Smooth muscle cell (in vitro differentiated cells): ENCODE data around the gene TDRD12. TPM values are rescaled to one million over a fixed set of nuclear protein-coding genes. Genes with fewer than 3 reads are reported as not detected.

Experiments
- DNase-seq: peaks from one replicate; lab custom pipeline; 2025; ENCODE audit not compliant: unreplicated experiment; lab: John Stamatoyannopoulos, UW
- H2AFZ ChIP-seq: fragments of 200-600 bp; sonication (generic); 2 replicates; pipeline ENCODE4 v1.6.0; 2016; ENCODE audit warnings: antibody characterized with exemption, low read depth, mild to moderate bottlenecking
- H3F3A ChIP-seq: fragments of 200-600 bp; sonication (generic); 2 replicates; pipeline ENCODE4 v1.6.0; 2017; ENCODE audit warnings: antibody characterized with exemption, low read depth
- H3K27ac ChIP-seq: fragments of 200-600 bp; sonication (generic); 2 replicates; pipeline ENCODE4 v1.5.1; 2016; ENCODE audit warnings: low read depth, mild to moderate bottlenecking
- H3K27me3 ChIP-seq: fragments of 200-600 bp; sonication (generic); 2 replicates; pipeline ENCODE4 v1.6.1; 2016; ENCODE audit warnings: low read depth, mild to moderate bottlenecking
- H3K36me3 ChIP-seq: fragments of 200-600 bp; sonication (generic); 2 replicates; pipeline ENCODE4 v1.5.1; 2016; ENCODE audit warnings: low read depth
- H3K4me1 ChIP-seq: fragments of 200-600 bp; sonication (generic); 2 replicates; pipeline ENCODE4 v1.5.1; 2016; ENCODE audit warnings: low read depth
- H3K4me2 ChIP-seq: fragments of 200-600 bp; sonication (generic); 2 replicates; pipeline ENCODE4 v1.6.0; 2016; ENCODE audit warnings: mild to moderate bottlenecking
- H3K4me3 ChIP-seq: fragments of 200-600 bp; sonication (generic); 2 replicates; pipeline ENCODE4 v1.5.1; 2016; ENCODE audit warnings: mild to moderate bottlenecking
- H3K79me2 ChIP-seq: fragments of 200-600 bp; sonication (generic); 2 replicates; pipeline ENCODE4 v1.6.0; 2016; ENCODE audit warnings: low read depth, mild to moderate bottlenecking
- H3K9ac ChIP-seq: fragments of 200-600 bp; sonication (generic); 2 replicates; pipeline ENCODE4 v1.6.0; 2016; ENCODE audit warnings: low read depth
- H3K9me3 ChIP-seq: fragments of 200-600 bp; sonication (generic); replicated peaks from 2 replicates; pipeline ENCODE4 v1.5.1; 2016; ENCODE audit warnings: low read depth
- H4K20me1 ChIP-seq: fragments of 200-600 bp; sonication (generic); 2 replicates; pipeline ENCODE4 v1.6.0; 2016; ENCODE audit warnings: low read depth
- CTCF ChIP-seq: fragments of 200-600 bp; sonication (generic); IDR thresholded peaks from 2 replicates; pipeline ENCODE4 v1.5.1; 2017; ENCODE audit warnings: borderline replicate concordance, mild to moderate bottlenecking, antibody characterized with exemption; ENCODE audit not compliant: insufficient read depth, poor library complexity, severe bottlenecking
- WGBS: methylation state at CpG from one replicate; pipeline ENCODE4 v1.1.7; 2016; ENCODE audit warnings: low lambda C conversion rate; 5-methylcytosine and 5-hydroxymethylcytosine counted together
- polyA plus RNA-seq: library from polyadenylated mRNA; unstranded; fragments of >200 nt; fragmentation: Nextera tagmentation; extraction: Ambion mirVana; gene quantifications from 2 replicates; pipeline ENCODE4 v1.2.1, GENCODE V29; 2016
- total RNA-seq: library from RNA; depleted of rRNA; stranded (reverse); fragments of >200 nt; gene quantifications from 2 replicates; pipeline ENCODE4 v1.2.3, GENCODE V29; 2014

The TDRD12 gene
- total and polyA plus RNA-seq, 2 experiments from 2014 or later, result 0.05 to 1.1 TPM

- Histone ChIP-seq H3K4me1 (no peaks in the 10 kb centered on the region), H3K27ac (no peak overlapping the region), H3K27me3 (no peaks in the 10 kb centered on the region), H2AFZ (no peak overlapping the region), H3F3A (no peaks in the 10 kb centered on the region), H3K79me2 (no peaks in the 10 kb centered on the region), H3K4me2 (no peak overlapping the region), H3K36me3 (no peaks in the 10 kb centered on the region), H3K9ac (no peak overlapping the region), H3K4me3 (no peak overlapping the region), H4K20me1 (no peaks in the 10 kb centered on the region), H3K9me3 (no peaks in the 10 kb centered on the region)
- no peak for DNase-seq
- TF ChIP-seq CTCF, result no peak
- WGBS, result 88% methylated on average over 17 of the region's 17 CpGs
Measured at GRCh38 chr19:32817569-32818476, 98.3 kb downstream of the TDRD12 start.

GRCh38 chr19:32818536-32818935 is 99.0 kb downstream of the TDRD12 start:
- Histone ChIP-seq H3K27ac (no peak overlapping the region), H3F3A (no peaks in the 10 kb centered on the region), H2AFZ (no peak overlapping the region), H3K4me1 (no peaks in the 10 kb centered on the region), H3K79me2 (no peaks in the 10 kb centered on the region), H3K4me2 (no peak overlapping the region), H3K9me3 (no peaks in the 10 kb centered on the region), H3K9ac (no peak overlapping the region), H3K36me3 (no peaks in the 10 kb centered on the region), H4K20me1 (no peaks in the 10 kb centered on the region), H3K4me3 (no peak overlapping the region), H3K27me3 (no peaks in the 10 kb centered on the region)
- no peak for TF ChIP-seq CTCF
- no peak for DNase-seq
- WGBS, result 90% methylated on average over 7 of the region's 8 CpGs

- no peak for DNase-seq
- Histone ChIP-seq H3K27ac (no peak overlapping the region), H3K36me3 (no peaks in the 10 kb centered on the region), H3K4me1 (no peaks in the 10 kb centered on the region), H3K79me2 (no peaks in the 10 kb centered on the region), H2AFZ (no peak overlapping the region), H3K4me3 (no peak overlapping the region), H3K9me3 (no peaks in the 10 kb centered on the region), H3K27me3 (no peaks in the 10 kb centered on the region), H3K9ac (no peak overlapping the region), H3K4me2 (no peak overlapping the region), H4K20me1 (no peaks in the 10 kb centered on the region), H3F3A (no peaks in the 10 kb centered on the region)
- TF ChIP-seq CTCF, result no peak
- WGBS, result 73% methylated on average over 17 of the region's 17 CpGs
Measured at GRCh38 chr19:32819419-32820400, 100.1 kb downstream of the TDRD12 start.
